Astrocyte (in vitro differentiated cells and primary cell): ENCODE data around the gene GNG14. TPM values are rescaled to one million over a fixed set of nuclear protein-coding genes. Genes with fewer than 3 reads are reported as not detected.
"Not testable (repeated sequence)": the region's sequence is repeated elsewhere in the genome, so short reads cannot be mapped to it uniquely, and the experiment has no call there.

Experiments
- DNase-seq: peaks from one replicate; pipeline ENCODE4 v3.0.0-alpha.2; 2010; ENCODE audit warnings: low read depth
- FAIRE-seq: peaks from 2 replicates; lab custom pipeline; 2011; peaks lifted over from hg19 to GRCh38; lab: Jason Lieb, UNC
- H2AFZ ChIP-seq: 2 replicates; pipeline ENCODE4 v1.6.0; 2012; ENCODE audit warnings: low read depth, low read length, inconsistent platforms
- H3K27ac ChIP-seq: 2 replicates; pipeline ENCODE4 v1.5.1; 2011; ENCODE audit warnings: low read depth, low read length, inconsistent platforms
- H3K27me3 ChIP-seq: 2 replicates; pipeline ENCODE4 v1.6.0; 2011; ENCODE audit warnings: low read length, inconsistent platforms; ENCODE audit not compliant: insufficient read depth
- H3K36me3 ChIP-seq: 2 replicates; pipeline ENCODE4 v1.5.1; 2011; ENCODE audit warnings: low read length, inconsistent platforms; ENCODE audit not compliant: insufficient read depth
- H3K4me1 ChIP-seq: 2 replicates; pipeline ENCODE4 v1.5.1; 2011; ENCODE audit warnings: low read length, inconsistent platforms; ENCODE audit not compliant: insufficient read depth
- H3K4me2 ChIP-seq: 2 replicates; pipeline ENCODE4 v1.6.0; 2012; ENCODE audit warnings: low read length, inconsistent platforms
- H3K4me3 ChIP-seq: 2 replicates; pipeline ENCODE4 v1.5.1; 2011; ENCODE audit warnings: low read depth, mild to moderate bottlenecking, low read length, inconsistent platforms; ENCODE audit not compliant: insufficient read depth
- H3K79me2 ChIP-seq: 2 replicates; pipeline ENCODE4 v1.6.0; 2012; ENCODE audit warnings: mild to moderate bottlenecking, low read length, inconsistent platforms; ENCODE audit not compliant: insufficient read depth
- H3K9ac ChIP-seq: 2 replicates; pipeline ENCODE4 v1.6.0; 2012; ENCODE audit warnings: mild to moderate bottlenecking, low read length, inconsistent platforms
- H3K9me3 ChIP-seq: 2 replicates; pipeline ENCODE4 v1.5.1; 2012; ENCODE audit warnings: low read depth, mild to moderate bottlenecking, low read length, inconsistent platforms; ENCODE audit not compliant: insufficient read depth
- H4K20me1 ChIP-seq: 2 replicates; pipeline ENCODE4 v1.6.0; 2012; ENCODE audit warnings: low read length, inconsistent platforms; ENCODE audit not compliant: insufficient read depth
- H3K27ac Mint-ChIP-seq: one replicate; pipeline ENCODE4 v1.8.0; 2021; ENCODE audit warnings: mild to moderate bottlenecking, mixed read lengths; ENCODE audit not compliant: unreplicated experiment
- H3K27me3 Mint-ChIP-seq: one replicate; pipeline ENCODE4 v1.8.0; 2021; ENCODE audit warnings: low read depth, mixed read lengths; ENCODE audit not compliant: unreplicated experiment
- H3K36me3 Mint-ChIP-seq: one replicate; pipeline ENCODE4 v1.8.0; 2021; ENCODE audit warnings: low read depth, mixed read lengths; ENCODE audit not compliant: unreplicated experiment
- H3K4me1 Mint-ChIP-seq: one replicate; pipeline ENCODE4 v1.8.0; 2021; ENCODE audit warnings: low read depth, mixed read lengths; ENCODE audit not compliant: unreplicated experiment
- H3K4me3 Mint-ChIP-seq: one replicate; pipeline ENCODE4 v1.8.0; 2021; ENCODE audit warnings: mild to moderate bottlenecking, moderate library complexity, mixed read lengths; ENCODE audit not compliant: unreplicated experiment
- H3K9me3 Mint-ChIP-seq: one replicate; pipeline ENCODE4 v1.8.0; 2021; ENCODE audit warnings: mild to moderate bottlenecking, mixed read lengths; ENCODE audit not compliant: unreplicated experiment
- CTCF ChIP-seq: IDR thresholded peaks from 2 replicates; pipeline ENCODE4 v1.5.1; 2011; ENCODE audit warnings: low read depth, mild to moderate bottlenecking, inconsistent platforms, low read length, moderate library complexity; ENCODE audit not compliant: insufficient read depth
- EZH2 ChIP-seq: IDR thresholded peaks from 2 replicates; pipeline ENCODE4 v1.6.1; 2012; ENCODE audit warnings: mild to moderate bottlenecking, low read length, inconsistent platforms; ENCODE audit not compliant: insufficient read depth
- total RNA-seq: library from RNA; stranded (reverse); gene quantifications from 2 replicates; pipeline ENCODE4 v1.2.1, GENCODE V29; 2021

GNG14 gene
- total RNA-seq, 1 donor from 2014 or later: not detected

DNA sequence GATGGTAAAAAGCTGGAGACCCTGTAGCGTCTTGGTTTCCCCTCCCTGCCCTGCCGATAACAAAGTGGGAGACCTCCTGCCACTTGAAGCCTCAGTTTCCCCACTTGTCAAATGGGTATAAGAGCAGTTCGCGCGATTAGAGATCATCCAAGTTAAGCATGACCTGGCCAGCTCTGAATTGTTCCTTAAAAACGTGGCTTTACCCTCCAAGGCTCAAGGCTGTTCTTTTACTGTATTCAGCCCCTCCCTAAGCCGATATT is 35.5 kb downstream of the GNG14 start:
- peaks cover 9% of the 10 kb centered on the region for H3K36me3 ChIP-seq
- H3K9ac ChIP-seq: peak overlapping the region; percentile 89
- DNase-seq (no peak), FAIRE-seq (no peak)
- H3K27me3 Mint-ChIP-seq: no peaks in the 10 kb centered on the region
- H2AFZ ChIP-seq: peak overlapping the region; percentile 52
- no peaks in the 10 kb centered on the region for H3K27me3 ChIP-seq
- peak overlapping the region; percentile 99 for H3K4me3 Mint-ChIP-seq
- H3K4me2 ChIP-seq: peak overlapping the region; percentile 95
- peaks cover 58% of the 10 kb centered on the region for H3K79me2 ChIP-seq
- no peaks in the 10 kb centered on the region for H3K9me3 ChIP-seq
- peaks cover 9% of the 10 kb centered on the region for H3K36me3 Mint-ChIP-seq
- H3K4me1 ChIP-seq: peaks cover 17% of the 10 kb centered on the region
- H3K4me3 ChIP-seq: peak overlapping the region; percentile 92
- peaks cover 15% of the 10 kb centered on the region for H3K4me1 Mint-ChIP-seq
- H3K27ac Mint-ChIP-seq: peak overlapping the region; percentile 97
- H3K27ac ChIP-seq: peak overlapping the region; percentile 86
- H4K20me1 ChIP-seq: peaks cover 30% of the 10 kb centered on the region
- TF ChIP-seq EZH2 (no peak), CTCF (no peak)
- H3K9me3 Mint-ChIP-seq: no peaks in the 10 kb centered on the region

- Histone ChIP-seq H4K20me1 (peaks cover 29% of the 10 kb centered on the region), H3K27me3 (no peaks in the 10 kb centered on the region), H3K9ac (peak within 1 kb of the TSS; percentile 89), H2AFZ (peak within 1 kb of the TSS; percentile 87), H3K27ac (peak within 1 kb of the TSS; percentile 86), H3K4me1 (peaks cover 14% of the 10 kb centered on the region), H3K36me3 (peaks cover 5% of the 10 kb centered on the region), H3K4me2 (peak within 1 kb of the TSS; percentile 95), H3K4me3 (peak within 1 kb of the TSS; percentile 92), H3K9me3 (no peaks in the 10 kb centered on the region), H3K79me2 (peaks cover 53% of the 10 kb centered on the region)
- H3K4me1 Mint-ChIP-seq: peaks cover 13% of the 10 kb centered on the region
- TF ChIP-seq EZH2 (no peak), CTCF (no peak)
- H3K27me3 Mint-ChIP-seq: no peaks in the 10 kb centered on the region
- H3K27ac Mint-ChIP-seq: peak within 1 kb of the TSS; percentile 97
- peak within 1 kb of the TSS; percentile 99 for H3K4me3 Mint-ChIP-seq
- H3K9me3 Mint-ChIP-seq: no peaks in the 10 kb centered on the region
- FAIRE-seq (no peak), DNase-seq (peak; percentile 54)
- H3K36me3 Mint-ChIP-seq: peaks cover 4% of the 10 kb centered on the region
Observed at GRCh38 chr19:12723641-12724426, 36.0 kb downstream of the GNG14 start, which contains the start of gene TNPO2. TSS of gene TNPO2 (minus strand) at chr19:12723932. CDS start at chr19:12720977, 2,955 bp downstream.

DNA sequence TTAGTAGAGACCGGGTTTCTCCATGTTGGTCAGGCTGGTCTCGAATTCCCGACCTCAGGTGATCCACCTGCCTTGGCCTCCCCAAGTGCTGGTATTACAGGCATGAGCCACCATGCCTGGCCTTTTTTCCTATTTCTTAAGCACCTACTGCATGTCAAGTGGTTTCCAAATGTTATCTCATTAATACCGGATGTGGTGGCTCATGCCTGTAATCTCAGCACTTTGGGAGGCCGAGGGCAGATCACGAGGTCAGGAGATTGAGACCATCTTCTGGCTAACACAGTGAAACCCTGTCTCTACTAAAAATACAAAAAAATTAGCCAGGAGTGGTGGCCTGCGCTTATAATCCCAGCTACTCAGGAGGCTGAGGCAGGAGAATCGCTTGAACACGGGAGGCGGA is 37.8 kb downstream of the GNG14 start:
- not testable (repeated sequence) for H3K27ac ChIP-seq, H3K27ac Mint-ChIP-seq, H3K36me3 Mint-ChIP-seq, H3K27me3 Mint-ChIP-seq, H3K27me3 ChIP-seq, DNase-seq, FAIRE-seq, H3K4me3 ChIP-seq, H3K9ac ChIP-seq, H2AFZ ChIP-seq, H3K9me3 Mint-ChIP-seq, H3K4me3 Mint-ChIP-seq, H3K4me2 ChIP-seq, H3K4me1 ChIP-seq, H3K9me3 ChIP-seq
- peaks cover 11% of the 10 kb centered on the region for H3K4me1 Mint-ChIP-seq
- peaks cover 12% of the 10 kb centered on the region for H3K36me3 ChIP-seq
- H4K20me1 ChIP-seq: peaks cover 30% of the 10 kb centered on the region
- H3K79me2 ChIP-seq: peaks cover 46% of the 10 kb centered on the region
